GM18907 (cell line): ENCODE results near the gene ZNF283.

Experiments used
- ATAC-seq: cut with Tn5 transposase; IDR thresholded peaks from one replicate; pipeline ENCODE4 v1.9.1; 2021; ENCODE audit warnings: mild to moderate bottlenecking, moderate library complexity; ENCODE audit not compliant: unreplicated experiment

ZNF283 gene

GRCh38 chr19:43826787-43827754 lies at the start of gene ZNF283:
Gene ZNF283 (plus strand): TSS chr19:43827321. CDS start chr19:43833505, 6,184 bp downstream.
- ATAC-seq: peak; percentile 92

GRCh38 chr19:43778651-43779050 lies 48.5 kb upstream of the ZNF283 start:
- ATAC-seq: no peak

DNA sequence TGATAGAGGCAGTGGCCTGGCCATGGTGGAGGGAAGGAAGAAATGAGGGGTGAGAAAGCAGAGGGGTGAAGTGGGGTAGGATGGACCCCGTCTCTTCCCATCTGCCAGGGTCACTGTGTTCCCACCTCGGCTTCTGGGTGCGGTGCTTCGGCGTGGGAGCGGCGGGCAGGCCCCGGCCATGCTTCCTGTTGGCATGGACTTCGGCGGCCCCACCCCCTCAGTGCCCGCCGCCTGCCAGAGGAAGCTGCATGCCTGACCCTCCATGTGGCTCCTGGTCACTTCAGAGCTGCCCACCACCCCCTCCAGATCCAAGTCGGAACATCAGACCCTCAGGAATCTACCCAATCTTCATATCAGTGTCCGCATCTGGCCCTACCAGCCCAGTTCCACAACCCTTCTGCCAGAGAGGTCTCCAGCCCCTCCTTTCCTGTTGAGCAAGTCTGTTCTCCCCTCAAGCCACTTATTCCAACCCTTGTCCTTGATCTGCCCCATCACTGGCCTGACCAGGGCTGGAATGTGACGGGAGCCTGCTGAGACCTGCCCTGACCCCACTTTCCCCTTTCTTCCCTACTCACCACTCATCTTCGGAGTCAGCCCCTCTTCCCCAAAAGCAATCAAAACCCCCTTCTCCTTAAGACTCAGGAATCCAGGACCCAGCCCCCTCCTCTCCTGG lies 47.8 kb upstream of the ZNF283 start:
- ATAC-seq: no peak

DNA sequence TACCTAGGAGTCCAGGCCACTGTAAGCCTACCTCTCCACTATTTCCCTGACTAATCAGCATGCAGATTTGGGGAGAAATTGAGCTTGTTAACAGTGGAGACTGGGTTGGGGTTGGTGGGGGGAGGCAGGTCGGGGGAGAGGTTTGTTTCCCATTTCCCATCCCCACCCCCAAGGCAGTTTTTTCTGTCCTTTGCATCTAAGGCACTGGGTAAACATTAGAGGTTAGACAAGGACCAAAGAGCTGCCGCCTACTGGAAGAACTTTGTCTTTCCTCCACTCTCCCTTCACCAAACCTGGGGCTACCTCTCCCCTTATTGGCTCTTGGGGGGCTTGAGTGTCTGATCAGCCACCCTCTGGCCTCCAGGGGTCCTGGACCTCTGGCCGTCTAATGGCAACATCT lies 47.3 kb upstream of the ZNF283 start:
- ATAC-seq: no peak

DNA sequence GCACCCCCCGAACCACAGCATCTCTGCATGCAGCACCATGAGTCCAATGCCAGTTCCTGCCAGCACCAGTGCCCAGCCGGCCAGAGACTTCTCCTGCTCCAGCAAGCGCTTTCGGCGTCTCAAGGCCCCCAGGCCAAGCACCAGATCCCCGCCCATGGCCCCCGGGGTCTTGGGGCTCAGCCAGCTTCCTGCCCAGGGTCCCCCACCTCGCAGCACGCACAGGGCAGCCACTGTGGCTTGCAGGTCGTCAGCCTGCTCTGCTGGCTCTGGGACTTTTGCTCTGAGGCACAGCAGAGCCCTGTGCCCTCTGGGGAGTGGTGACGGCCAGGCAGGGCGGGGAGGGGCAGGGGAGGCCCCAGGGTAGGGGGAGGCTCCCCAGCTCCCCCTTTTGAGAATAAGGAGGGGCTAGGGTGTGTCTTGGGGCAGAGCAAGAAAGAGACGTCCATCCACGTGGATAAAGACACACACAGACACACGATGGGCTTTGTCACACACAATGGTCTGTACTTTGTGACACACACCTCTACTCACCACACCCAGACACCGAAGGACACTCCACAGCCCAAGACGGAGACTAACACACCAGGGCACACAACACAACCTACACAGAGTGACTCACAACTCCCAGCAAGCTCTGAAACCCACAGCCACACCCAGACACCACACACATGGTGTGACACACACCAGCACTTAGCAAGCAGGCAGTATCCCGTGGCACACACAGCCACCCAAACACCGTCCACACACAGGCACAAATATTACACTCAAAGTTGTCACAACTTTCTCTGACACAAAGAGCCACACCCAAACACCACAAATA lies 46.2 kb upstream of the ZNF283 start, which contains the start of gene KCNN4:
Gene KCNN4, minus strand, starts transcription at position 268 of the 820 bp plus-strand sequence. Its CDS starts 112 bp downstream, at position 156.
- peak; percentile 39 for ATAC-seq

GRCh38 chr19:43781630-43782310 lies 45.4 kb upstream of the ZNF283 start:
- ATAC-seq: no peak

DNA sequence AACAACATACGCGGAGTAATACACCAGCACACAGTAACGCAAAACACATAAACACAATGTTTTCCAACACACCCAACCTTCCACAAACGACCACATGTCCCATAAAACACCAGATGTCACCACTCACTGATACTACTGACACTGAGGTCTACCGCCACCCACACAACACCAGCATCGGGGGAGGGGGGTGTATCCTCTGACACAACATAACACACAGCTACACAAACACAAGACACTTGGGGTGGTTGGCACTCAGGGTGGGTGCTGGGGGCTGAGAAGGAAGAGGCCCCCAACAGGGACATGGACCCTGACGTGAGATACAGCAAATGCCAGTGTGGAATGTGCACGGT lies 44.8 kb upstream of the ZNF283 start:
- no peak for ATAC-seq

- ATAC-seq: no peak
Measured at GRCh38 chr19:43782689-43783231, 44.4 kb upstream of the ZNF283 start.

GRCh38 chr19:43783636-43784035 lies 43.5 kb upstream of the ZNF283 start:
- ATAC-seq: no peak

- no peak for ATAC-seq
Measured at GRCh38 chr19:43784241-43784980, 42.7 kb upstream of the ZNF283 start.

DNA sequence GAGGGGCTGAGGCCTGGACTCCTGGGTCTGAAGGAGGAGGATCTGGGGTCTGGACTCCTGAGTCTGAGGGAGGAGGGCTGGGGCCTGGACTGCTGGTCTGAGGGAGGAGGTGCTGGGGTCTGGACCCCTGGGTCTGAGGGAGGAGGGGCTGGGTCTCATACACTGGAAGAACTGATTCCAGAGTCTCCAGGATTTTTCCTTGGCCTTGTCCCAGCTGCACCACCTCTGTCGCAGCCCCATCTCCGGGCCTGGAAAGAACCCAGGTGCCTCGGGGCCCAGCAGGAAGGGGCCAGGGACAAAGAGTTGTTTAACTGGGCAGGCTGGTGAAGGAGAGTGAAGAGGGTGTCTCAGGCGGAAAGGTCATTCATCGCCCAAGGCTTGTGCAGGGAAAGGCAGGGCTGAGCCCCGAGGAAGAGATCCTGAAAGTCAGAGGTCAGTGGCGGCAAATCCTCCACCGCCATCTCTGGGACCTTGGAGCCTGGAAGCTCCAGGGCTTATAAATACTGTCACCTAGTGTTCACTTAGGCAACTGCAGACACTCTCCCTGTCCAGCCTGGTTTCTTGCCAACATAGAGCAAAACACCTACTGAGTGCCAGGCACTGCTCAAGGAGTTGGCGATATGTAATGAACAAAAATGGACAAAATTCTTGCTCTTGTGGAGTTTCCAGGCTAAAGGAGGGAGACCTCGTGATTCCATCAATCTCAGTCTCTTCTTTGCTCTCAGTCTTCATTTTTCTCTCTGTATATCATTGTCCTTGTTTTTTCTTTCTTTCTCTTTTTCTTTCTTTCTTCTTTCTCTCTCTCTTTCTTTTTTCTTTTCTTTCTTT lies 41.9 kb upstream of the ZNF283 start:
- peak; percentile 44 for ATAC-seq

GRCh38 chr19:43786665-43787064 lies 40.5 kb upstream of the ZNF283 start:
- ATAC-seq: no peak

DNA sequence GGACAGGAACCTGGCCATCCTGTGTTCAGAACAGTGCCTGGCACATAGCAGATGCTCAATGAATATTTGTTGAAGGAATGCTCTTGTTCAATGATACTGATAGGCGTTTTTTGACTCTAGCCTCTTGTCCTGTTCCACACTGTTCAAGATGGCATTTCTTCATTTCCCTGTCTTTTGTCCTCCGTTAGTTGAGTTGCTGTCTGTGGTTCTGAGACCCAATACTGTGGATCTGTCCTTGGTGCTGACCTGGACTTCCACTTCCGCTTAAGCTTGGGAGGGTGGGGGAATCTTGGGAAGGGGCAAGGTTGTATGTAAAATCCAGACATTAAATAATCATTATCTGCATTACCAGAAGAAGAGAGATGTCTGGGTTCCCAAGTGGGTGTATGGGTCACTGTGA lies 38.1 kb upstream of the ZNF283 start:
- no peak for ATAC-seq

DNA sequence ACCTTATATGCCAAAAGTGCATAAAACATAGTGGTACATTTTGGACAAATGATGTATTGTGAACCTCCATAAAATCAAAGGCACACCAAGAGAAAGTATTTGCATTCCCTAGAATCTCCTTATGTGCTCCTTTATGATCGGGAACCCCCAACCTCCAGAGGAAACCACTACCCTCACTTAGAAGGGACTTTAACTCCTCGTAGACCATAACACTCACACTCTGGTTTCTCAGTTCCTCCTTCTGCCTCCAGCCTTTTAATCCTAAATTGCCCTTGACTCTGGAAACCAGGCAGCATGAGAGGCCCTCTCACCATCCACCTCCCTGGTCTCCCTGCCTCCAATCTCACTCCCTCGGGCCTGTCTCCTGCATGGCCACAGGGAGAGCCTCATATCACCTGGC lies 36.5 kb upstream of the ZNF283 start:
- ATAC-seq: no peak

DNA sequence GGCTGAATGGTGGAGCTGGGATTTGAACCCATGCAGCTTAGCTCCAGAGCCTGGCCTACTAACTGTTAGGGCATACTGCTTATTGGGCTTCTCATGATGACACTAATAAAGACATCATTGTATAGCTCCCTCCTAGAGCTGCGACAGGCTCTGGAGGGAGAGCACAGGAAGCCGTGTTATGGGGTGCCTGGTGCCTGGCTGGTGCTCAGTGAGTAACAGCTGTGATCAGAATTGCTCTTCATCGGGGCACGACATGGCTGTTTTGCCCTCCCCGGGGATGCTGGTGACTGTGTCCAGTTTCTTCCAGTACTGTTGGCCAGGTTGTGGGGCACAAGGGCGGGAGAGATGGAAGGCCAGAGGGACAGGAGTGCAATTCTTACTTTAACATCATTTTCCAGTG lies 30.0 kb upstream of the ZNF283 start:
- ATAC-seq: no peak

- no peak for ATAC-seq
Measured at GRCh38 chr19:43797556-43797955, 29.6 kb upstream of the ZNF283 start.

GRCh38 chr19:43798026-43798545 lies 29.0 kb upstream of the ZNF283 start:
- ATAC-seq: no peak
